Gastrocnemius medialis (tissue), 4 donors: ENCODE measurements around the gene PRDM16.

Experiments
- POLR2A ChIP-seq, 2 donors: fragments of 450-650 bp; IDR thresholded peaks; one replicate each; pipeline ENCODE4 v1.6.1; 2017; ENCODE audit warnings: antibody characterized with exemption in 2 of 2, mild to moderate bottlenecking in 2 of 2, moderate library complexity in 2 of 2
- TF ChIP-seq, protein P1 (sequence below), 5 experiments: fragments of 450-650 bp in 3 of 5; fragments of 200-600 bp in 2 of 5; sonication (generic) in 2 of 5; IDR thresholded peaks in 4 of 5; conservative IDR thresholded peaks in 1 of 5; 1 replicate in 4 of 5; 2 replicates in 1 of 5; pipeline ENCODE4 v1.5.1; 2016 to 2019; ENCODE audit warnings: antibody characterized with exemption in 5 of 5, mild to moderate bottlenecking in 3 of 5, moderate library complexity in 3 of 5

DNA sequence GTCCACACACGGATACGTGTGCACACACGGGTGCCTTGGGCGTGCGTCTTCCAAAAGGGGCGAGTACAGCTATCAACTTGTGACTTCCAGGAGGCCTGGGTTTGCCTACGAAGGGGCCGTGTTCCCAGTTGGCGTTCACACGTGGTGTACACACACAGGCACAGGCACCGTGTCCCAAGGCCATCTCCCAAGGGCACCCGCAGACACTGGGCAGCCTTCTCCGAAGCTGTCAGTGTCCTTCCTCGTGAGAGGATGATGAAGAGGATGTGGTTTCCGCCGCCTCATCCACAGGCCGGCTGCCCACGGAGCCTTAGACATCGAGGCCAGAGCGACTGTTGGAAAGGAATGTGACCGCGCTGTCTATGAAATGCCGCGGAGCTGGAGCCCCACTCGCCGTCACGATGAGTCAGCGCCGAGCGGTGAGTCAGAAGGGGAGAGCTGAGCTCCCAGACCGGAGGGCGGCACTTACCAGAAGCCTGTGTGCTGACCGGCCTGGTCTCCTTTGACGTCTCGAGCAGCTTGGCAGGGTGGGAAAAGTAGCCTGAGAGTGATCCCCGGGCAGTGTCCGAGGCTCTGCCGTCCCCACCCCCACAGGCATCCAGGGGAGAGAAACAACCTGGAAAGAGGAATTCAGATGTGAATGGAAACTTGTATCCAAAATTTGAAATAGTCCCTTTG lies 244.0 kb downstream of the PRDM16 start:
- peak in 1 of 2 donors; percentile 44 for TF ChIP-seq POLR2A (IDR thresholded peaks at IDR 0.05)
- TF ChIP-seq, protein P1, sequence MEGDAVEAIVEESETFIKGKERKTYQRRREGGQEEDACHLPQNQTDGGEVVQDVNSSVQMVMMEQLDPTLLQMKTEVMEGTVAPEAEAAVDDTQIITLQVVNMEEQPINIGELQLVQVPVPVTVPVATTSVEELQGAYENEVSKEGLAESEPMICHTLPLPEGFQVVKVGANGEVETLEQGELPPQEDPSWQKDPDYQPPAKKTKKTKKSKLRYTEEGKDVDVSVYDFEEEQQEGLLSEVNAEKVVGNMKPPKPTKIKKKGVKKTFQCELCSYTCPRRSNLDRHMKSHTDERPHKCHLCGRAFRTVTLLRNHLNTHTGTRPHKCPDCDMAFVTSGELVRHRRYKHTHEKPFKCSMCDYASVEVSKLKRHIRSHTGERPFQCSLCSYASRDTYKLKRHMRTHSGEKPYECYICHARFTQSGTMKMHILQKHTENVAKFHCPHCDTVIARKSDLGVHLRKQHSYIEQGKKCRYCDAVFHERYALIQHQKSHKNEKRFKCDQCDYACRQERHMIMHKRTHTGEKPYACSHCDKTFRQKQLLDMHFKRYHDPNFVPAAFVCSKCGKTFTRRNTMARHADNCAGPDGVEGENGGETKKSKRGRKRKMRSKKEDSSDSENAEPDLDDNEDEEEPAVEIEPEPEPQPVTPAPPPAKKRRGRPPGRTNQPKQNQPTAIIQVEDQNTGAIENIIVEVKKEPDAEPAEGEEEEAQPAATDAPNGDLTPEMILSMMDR (IDR thresholded peaks at IDR 0.05 in 4 of 5, conservative IDR thresholded peaks at IDR 0.05 in 1 of 5): no peak
